K562 (cell line): ENCODE results near the gene AFF2. TPM values are rescaled to one million over a fixed set of nuclear protein-coding genes. Genes with fewer than 3 reads are reported as not detected.
A peak's percentile ranks its signal among the peaks of the same experiment; 100 is the strongest.

Source experiments
- ATAC-seq: fragments of 200-7000 bp; cut with Tn5 transposase; 3 replicates; pipeline ENCODE4 v1.9.1; 2020; ENCODE audit warnings: moderate library complexity
- BruUV-seq: library from RNA; stranded (reverse); fragments of 400-500 nt; replicated peaks from 2 replicates; lab custom pipeline; 2021; lab: Mats Ljungman, UMichigan
- CTCF ChIA-PET: fragments of 300-600 bp; formaldehyde crosslinking; extraction: SDS; loops from one replicate; lab custom pipeline; 2021; ENCODE audit warnings: low intra/inter-chr PET ratio; lab: Yijun Ruan, JAX
- POLR2A ChIA-PET: fragments of 300-600, 350-650 bp; sonication (Branson Sonifier 250); formaldehyde crosslinking; extraction: SDS; loops from one replicate; lab custom pipeline; 2021; ENCODE audit warnings: antibody characterized with exemption, inconsistent platforms; lab: Yijun Ruan, JAX
- DNase-seq, 4 experiments: peaks; one replicate each; pipeline versions ENCODE4 v3.0.0 to v3.0.0-alpha.2; 2011 to 2018; ENCODE audit warnings: low spot score in 3 of 4, mixed read lengths in 3 of 4; ENCODE audit errors: extremely low read depth in 1 of 4
- FAIRE-seq: peaks from 2 replicates; lab custom pipeline; 2011; peaks lifted over from hg19 to GRCh38; lab: Jason Lieb, UNC
- H2AFZ ChIP-seq: 2 replicates; pipeline ENCODE4 v1.6.0; 2011; ENCODE audit warnings: low read depth, low read length, control low read depth, inconsistent platforms
- H3K27ac ChIP-seq: fragments of 200-600 bp; 3 replicates; pipeline ENCODE4 v1.8.0; 2011; ENCODE audit warnings: low read depth, mild to moderate bottlenecking, control low read depth, inconsistent platforms, low read length, moderate library complexity, mixed read lengths; ENCODE audit errors: extremely low read depth
- H3K27me3 ChIP-seq, 2 experiments: fragments of 300-600 bp in 1 of 2; 2 replicates in 1 of 2; 3 replicates in 1 of 2; pipeline versions ENCODE4 v1.6.0 to v1.8.0; 2011; ENCODE audit warnings: inconsistent platforms in 2 of 2, low read length in 2 of 2, mild to moderate bottlenecking in 1 of 2, mixed read lengths in 1 of 2, moderate library complexity in 1 of 2; ENCODE audit not compliant: control insufficient read depth in 2 of 2, insufficient read depth in 2 of 2
- H3K36me3 ChIP-seq: fragments of 300-600 bp; 3 replicates; pipeline ENCODE4 v1.8.0; 2011; ENCODE audit warnings: mild to moderate bottlenecking, low read length, inconsistent platforms; ENCODE audit not compliant: control insufficient read depth, insufficient read depth
- H3K4me1 ChIP-seq, 2 experiments: fragments of 200-600 bp in 1 of 2; replicated peaks in 1 of 2; 2 replicates in 1 of 2; 3 replicates in 1 of 2; pipeline versions ENCODE4 v1.5.1 to v1.8.0; 2011; ENCODE audit warnings: inconsistent platforms in 2 of 2, low read length in 2 of 2, mild to moderate bottlenecking in 1 of 2, mixed read lengths in 1 of 2, moderate library complexity in 1 of 2; ENCODE audit not compliant: control insufficient read depth in 2 of 2, insufficient read depth in 2 of 2
- H3K4me2 ChIP-seq: 2 replicates; pipeline ENCODE4 v1.6.1; 2011; ENCODE audit warnings: low read length, control low read depth, inconsistent platforms, mixed read lengths; ENCODE audit not compliant: insufficient read depth
- H3K4me3 ChIP-seq: fragments of 200-600 bp; sonication (generic), shearing (Covaris generic); 2 replicates; pipeline ENCODE4 v1.5.1; 2016; ENCODE audit warnings: control low read depth, inconsistent platforms
- H3K79me2 ChIP-seq: fragments of 200-600 bp; 3 replicates; pipeline ENCODE4 v1.8.0; 2011; ENCODE audit warnings: low read length, inconsistent platforms; ENCODE audit not compliant: control insufficient read depth, insufficient read depth
- H3K9ac ChIP-seq, 2 experiments: 2 replicates each; pipeline versions ENCODE4 v1.6.0 to v1.6.1; 2011; ENCODE audit warnings: low read depth in 2 of 2, low read length in 2 of 2, control low read depth in 1 of 2, inconsistent platforms in 1 of 2, mild to moderate bottlenecking in 1 of 2, mixed read lengths in 1 of 2; ENCODE audit not compliant: insufficient read depth in 1 of 2
- H3K9me1 ChIP-seq: one replicate; pipeline ENCODE4 v1.6.0; 2011; ENCODE audit warnings: inconsistent platforms, mild to moderate bottlenecking, low read length, moderate library complexity; ENCODE audit not compliant: control insufficient read depth, insufficient read depth
- H3K9me3 ChIP-seq: replicated peaks from 2 replicates; pipeline ENCODE4 v1.5.1; 2011; ENCODE audit warnings: low read depth, low read length, inconsistent platforms; ENCODE audit not compliant: control insufficient read depth, insufficient read depth
- H4K20me1 ChIP-seq: replicated peaks from 2 replicates; pipeline ENCODE4 v1.6.1; 2011; ENCODE audit warnings: low read length, inconsistent platforms, mixed read lengths; ENCODE audit not compliant: control insufficient read depth, insufficient read depth
- AFF4 ChIP-seq: sonication (generic); formaldehyde crosslinking; IDR thresholded peaks from 2 replicates; pipeline ENCODE4 v1.8.0; 2023; ENCODE audit warnings: mild to moderate bottlenecking, missing genetic modification reagents
- CHD2 ChIP-seq: IDR thresholded peaks from 2 replicates; pipeline ENCODE4 v1.6.1; 2011; ENCODE audit warnings: low read depth, low read length
- DNMT1 ChIP-seq: fragments of 450-650 bp; IDR thresholded peaks from 2 replicates; pipeline ENCODE4 v1.6.1; 2016; ENCODE audit warnings: antibody characterized with exemption, mild to moderate bottlenecking
- HLTF ChIP-seq: fragments of 450-650 bp; IDR thresholded peaks from 2 replicates; pipeline ENCODE4 v1.6.1; 2016
- MAFF ChIP-seq: IDR thresholded peaks from 2 replicates; pipeline ENCODE4 v1.6.1; 2012; ENCODE audit warnings: low read length, improper control_type of control experiment
- MAFG ChIP-seq: fragments of 450-650 bp; conservative IDR thresholded peaks from 2 replicates; pipeline ENCODE4 v1.6.1; 2016; ENCODE audit warnings: missing genetic modification characterization, missing compliant biosample characterization
- TEAD4 ChIP-seq, 2 experiments: sonication (generic) in 1 of 2; formaldehyde crosslinking in 1 of 2; IDR thresholded peaks; 2 replicates each; pipeline versions ENCODE4 v1.6.1 to v1.8.0; 2012 to 2022; ENCODE audit warnings: borderline replicate concordance in 1 of 2, inconsistent platforms in 1 of 2, low read length in 1 of 2, mild to moderate bottlenecking in 1 of 2, missing genetic modification reagents in 1 of 2
- ZBED1 ChIP-seq: IDR thresholded peaks from 2 replicates; pipeline ENCODE4 v1.6.1; 2014
- WGBS: fragments of 100-300 bp; shearing (Covaris generic); methylation state at CpG from one replicate; pipeline ENCODE4 v1.1.6; 2016; ENCODE audit warnings: low coverage, mixed read lengths; ENCODE audit not compliant: insufficient coverage; ENCODE audit errors: missing lambda C conversion rate; 5-methylcytosine and 5-hydroxymethylcytosine counted together
- in situ Hi-C: fragments of 300-500 bp; cut with MboI; formaldehyde crosslinking; loops from 4 replicates; pipeline ENCODE4 v1.15.0; 2018; ENCODE audit warnings: inconsistent platforms, mixed read lengths
- intact Hi-C: fragments of 100-400 bp; cut with micrococcal nuclease; formaldehyde crosslinking; loops from 2 replicates; pipeline ENCODE4 v1.14.2; 2022
- polyA plus RNA-seq, 8 experiments: library from polyadenylated mRNA; depleted of rRNA in 4 of 8; stranded (reverse) in 5 of 8; unstranded in 3 of 8; fragments of >200 nt; fragmentation: Nextera tagmentation in 2 of 8; fragmentation: Illumina TruSeq in 1 of 8; extraction: Ambion mirVana in 2 of 8; extraction: Trizol in 1 of 8; gene quantifications; 2 replicates each; pipeline versions ENCODE4 v1.2.1 to v1.2.3, GENCODE V29; 2011 to 2014; ENCODE audit warnings: inconsistent platforms in 1 of 8, missing spikeins in 1 of 8
- total RNA-seq, 7 experiments: library from RNA; depleted of rRNA in 6 of 7; stranded (reverse); fragments of >200 nt in 6 of 7; fragmentation: Illumina TruSeq in 2 of 7; extraction: Trizol in 2 of 7; gene quantifications; 2 replicates each; pipeline versions ENCODE4 v1.2.1 to v1.2.3, GENCODE V29; 2011 to 2021; ENCODE audit warnings: low replicate concordance in 1 of 7

Gene AFF2
- total and polyA plus RNA-seq, 9 of the 15 experiments (the other 6 are each of a cell fraction or from before 2014, with no cell fraction given) = 0.01 to 0.20 (median 0.07) TPM

GRCh38 chrX:149037281-149037870, 537.0 kb downstream of the AFF2 start:
- no TSS peak for BruUV-seq
- TF ChIP-seq TEAD4 (IDR thresholded peaks at IDR 0.05; ENCODE audit: low read length) (no peak), TEAD4 (CRISPR knock-in tag; IDR thresholded peaks at IDR 0.05; ENCODE audit: borderline replicate concordance) (no peak)
- POLR2A ChIA-PET = no interaction called here

GRCh38 chrX:149039057-149039456, 538.6 kb downstream of the AFF2 start:
- H3K36me3 ChIP-seq = no peaks in the 10 kb centered on the region
- FAIRE-seq (no peak), ATAC-seq (no peak), DNase-seq (no peak)
- H4K20me1 ChIP-seq = no peaks in the 10 kb centered on the region
- ChIA-PET CTCF (no interaction called here), POLR2A (no interaction called here)
- H2AFZ ChIP-seq = no peak overlapping the region
- H3K9me3 ChIP-seq = no peaks in the 10 kb centered on the region
- H3K4me2 ChIP-seq = no peak overlapping the region
- H3K27me3 ChIP-seq = no peaks in the 10 kb centered on the region
- intact Hi-C loops (no loop called here), in situ Hi-C loops (no loop called here)
- H3K4me3 ChIP-seq = no peak overlapping the region
- no peak overlapping the region for H3K9ac ChIP-seq
- H3K4me1 ChIP-seq = no peaks in the 10 kb centered on the region
- H3K9me1 ChIP-seq = no peaks in the 10 kb centered on the region
- no peaks in the 10 kb centered on the region for H3K79me2 ChIP-seq
- no peak overlapping the region for H3K27ac ChIP-seq
- BruUV-seq = no TSS peak
- TF ChIP-seq DNMT1 (no peak), AFF4 (CRISPR knock-in tag) (no peak), HLTF (no peak), MAFF (no peak), MAFG (tag) (0 out of 2 replicates have a peak, but pooled peaks have one; percentile 11), CHD2 (no peak), ZBED1 (no peak)

More at GRCh38 chrX:149037281-149037870, 537.0 kb downstream of the AFF2 start:
- 0% methylated on average over 3 of the region's 3 CpGs for WGBS
- H3K9me3 ChIP-seq = no peaks in the 10 kb centered on the region
- no peak overlapping the region for H3K9ac ChIP-seq
- H3K4me1 ChIP-seq = no peaks in the 10 kb centered on the region
- CTCF ChIA-PET = no interaction called here
- FAIRE-seq = no peak
- H3K4me2 ChIP-seq = no peak overlapping the region
- ATAC-seq = no peak
- no peak overlapping the region for H3K4me3 ChIP-seq
- no peaks in the 10 kb centered on the region for H4K20me1 ChIP-seq
- no peaks in the 10 kb centered on the region for H3K9me1 ChIP-seq
- H2AFZ ChIP-seq = no peak overlapping the region
- H3K79me2 ChIP-seq = no peaks in the 10 kb centered on the region
- DNase-seq = no peak
- H3K27ac ChIP-seq = no peak overlapping the region
- H3K27me3 ChIP-seq = no peaks in the 10 kb centered on the region
- intact Hi-C loops (no loop called here), in situ Hi-C loops (no loop called here)
- no peaks in the 10 kb centered on the region for H3K36me3 ChIP-seq
